ENCODE data around the gene SCN1B.

DNA sequence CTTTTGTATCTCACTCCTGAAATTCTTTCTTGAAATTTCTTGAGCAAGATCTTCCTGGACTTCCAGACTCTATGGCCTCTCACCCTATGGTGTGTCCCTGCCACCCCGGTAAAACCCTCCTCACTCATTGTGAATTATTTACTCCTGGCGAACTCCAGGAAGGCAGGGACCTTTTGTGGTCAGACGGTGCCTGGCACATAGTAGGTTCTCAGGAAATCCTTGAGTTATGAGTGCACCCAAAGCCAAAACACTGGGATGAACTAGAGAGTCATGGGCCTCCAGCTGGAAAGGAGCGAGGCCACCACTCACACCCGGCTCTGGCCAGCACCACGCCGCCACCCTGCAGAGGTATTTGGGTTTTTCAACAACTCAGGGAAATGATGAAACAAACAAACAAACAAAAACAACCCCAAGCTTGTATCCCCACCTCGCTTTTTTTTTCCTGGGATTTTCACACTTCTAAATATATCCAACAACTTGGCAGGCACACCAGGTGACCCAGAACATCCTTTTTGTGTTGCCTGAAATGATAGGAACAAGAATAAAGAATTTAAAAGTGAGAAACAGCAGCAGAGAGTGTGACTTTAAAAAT lies 22.4 kb downstream of the SCN1B start:
- no peak for TF ChIP-seq CTCF (IDR thresholded peaks at IDR 0.05)
- no peak for TF ChIP-seq POLR2AphosphoS5 (IDR thresholded peaks at IDR 0.05)

Data from transverse colon (tissue), 4 donors.